HEK293 (cell line): ENCODE data around the gene CRK.
"Not testable (repeated sequence)": the region's sequence is repeated elsewhere in the genome, so short reads cannot be mapped to it uniquely, and the experiment has no call there.

Source experiments
- CTCF ChIA-PET: fragments of 350-600 bp; formaldehyde crosslinking; extraction: SDS; loops from one replicate; lab custom pipeline; 2021; ENCODE audit warnings: antibody characterized with exemption; lab: Yijun Ruan, JAX
- POLR2A ChIA-PET: fragments of 300-600 bp; formaldehyde crosslinking; extraction: SDS; loops from one replicate; lab custom pipeline; 2020; ENCODE audit warnings: antibody characterized with exemption, inconsistent platforms; lab: Yijun Ruan, JAX
- H3K27ac ChIP-seq: fragments of 200-500 bp; sonication (Bioruptor generic); 2 replicates; pipeline ENCODE4 v1.5.1; 2014; ENCODE audit warnings: low read depth, low read length, control low read depth, inconsistent platforms; ENCODE audit errors: extremely low read depth
- H3K36me3 ChIP-seq, 2 experiments: fragments of 200-500 bp in 1 of 2; sonication (Bioruptor generic) in 1 of 2; 1 replicate in 1 of 2; 2 replicates in 1 of 2; pipeline ENCODE4 v1.5.1; 2014 to 2017; ENCODE audit warnings: inconsistent platforms in 2 of 2, low read length in 2 of 2; ENCODE audit not compliant: control insufficient read depth in 2 of 2, insufficient read depth in 1 of 2
- H3K4me1 ChIP-seq: fragments of 200-500 bp; sonication (Bioruptor generic); 2 replicates; pipeline ENCODE4 v1.5.1; 2014; ENCODE audit warnings: mild to moderate bottlenecking, low read length, inconsistent platforms; ENCODE audit not compliant: control insufficient read depth, insufficient read depth
- H3K4me3 ChIP-seq: 2 replicates; pipeline ENCODE4 v1.5.1; 2011; ENCODE audit warnings: low read depth, mild to moderate bottlenecking, control low read depth, low read length, moderate library complexity
- H3K9me3 ChIP-seq: fragments of 200-500 bp; sonication (Bioruptor generic); 2 replicates; pipeline ENCODE4 v1.5.1; 2014; ENCODE audit warnings: low read depth, low read length, inconsistent platforms; ENCODE audit not compliant: control insufficient read depth, insufficient read depth
- FEZF1 ChIP-seq: fragments of 450-650 bp; formaldehyde crosslinking; IDR thresholded peaks from 2 replicates; pipeline ENCODE4 v1.5.1; 2016; ENCODE audit warnings: missing biosample characterization, missing genetic modification characterization
- SCRT2 ChIP-seq: fragments of 450-650 bp; formaldehyde crosslinking; IDR thresholded peaks from 2 replicates; pipeline ENCODE4 v1.5.1; 2016; ENCODE audit warnings: missing biosample characterization, missing genetic modification characterization
- ZFHX2 ChIP-seq: fragments of 450-650 bp; formaldehyde crosslinking; conservative IDR thresholded peaks from 2 replicates; pipeline ENCODE4 v1.5.1; 2016; ENCODE audit warnings: missing biosample characterization, missing genetic modification characterization
- ZIC2 ChIP-seq: fragments of 450-650 bp; formaldehyde crosslinking; IDR thresholded peaks from 2 replicates; pipeline ENCODE4 v1.5.1; 2016; ENCODE audit warnings: missing biosample characterization, missing genetic modification characterization
- ZNF112 ChIP-seq: fragments of 450-650 bp; formaldehyde crosslinking; IDR thresholded peaks from 2 replicates; pipeline ENCODE4 v1.5.0; 2017; ENCODE audit warnings: missing biosample characterization, missing genetic modification characterization
- ZNF121 ChIP-seq: fragments of 450-650 bp; formaldehyde crosslinking; IDR thresholded peaks from 2 replicates; pipeline ENCODE4 v1.5.1; 2016; ENCODE audit warnings: missing biosample characterization, missing genetic modification characterization
- ZNF169 ChIP-seq: fragments of 450-650 bp; formaldehyde crosslinking; IDR thresholded peaks from 2 replicates; pipeline ENCODE4 v1.5.1; 2016; ENCODE audit warnings: missing biosample characterization, missing genetic modification characterization
- ZNF184 ChIP-seq: fragments of 450-650 bp; IDR thresholded peaks from 2 replicates; pipeline ENCODE4 v1.5.1; 2018; ENCODE audit warnings: missing biosample characterization, mild to moderate bottlenecking, missing genetic modification characterization
- ZNF2 ChIP-seq: fragments of 450-650 bp; formaldehyde crosslinking; IDR thresholded peaks from 2 replicates; pipeline ENCODE4 v1.5.1; 2016; ENCODE audit warnings: missing biosample characterization, missing genetic modification characterization
- ZNF366 ChIP-seq: fragments of 450-650 bp; formaldehyde crosslinking; conservative IDR thresholded peaks from 2 replicates; pipeline ENCODE4 v1.5.1; 2016; ENCODE audit warnings: missing biosample characterization, missing genetic modification characterization
- ZNF394 ChIP-seq: fragments of 450-650 bp; formaldehyde crosslinking; IDR thresholded peaks from 2 replicates; pipeline ENCODE4 v1.5.1; 2016; ENCODE audit warnings: missing biosample characterization, missing genetic modification characterization, mild to moderate bottlenecking, moderate library complexity, borderline replicate concordance
- ZNF600 ChIP-seq: fragments of 450-650 bp; formaldehyde crosslinking; IDR thresholded peaks from 2 replicates; pipeline ENCODE4 v1.5.1; 2016; ENCODE audit warnings: missing biosample characterization, missing genetic modification characterization
- TF ChIP-seq, protein P1 (sequence below): sonication (generic); formaldehyde crosslinking; IDR thresholded peaks from 2 replicates; pipeline ENCODE4 v1.8.1; 2022; ENCODE audit warnings: mild to moderate bottlenecking, moderate library complexity, missing genetic modification reagents

The CRK gene

GRCh38 chr17:1398931-1399678 is 56.9 kb downstream of the CRK start (continued):
- TF ChIP-seq, protein P1, sequence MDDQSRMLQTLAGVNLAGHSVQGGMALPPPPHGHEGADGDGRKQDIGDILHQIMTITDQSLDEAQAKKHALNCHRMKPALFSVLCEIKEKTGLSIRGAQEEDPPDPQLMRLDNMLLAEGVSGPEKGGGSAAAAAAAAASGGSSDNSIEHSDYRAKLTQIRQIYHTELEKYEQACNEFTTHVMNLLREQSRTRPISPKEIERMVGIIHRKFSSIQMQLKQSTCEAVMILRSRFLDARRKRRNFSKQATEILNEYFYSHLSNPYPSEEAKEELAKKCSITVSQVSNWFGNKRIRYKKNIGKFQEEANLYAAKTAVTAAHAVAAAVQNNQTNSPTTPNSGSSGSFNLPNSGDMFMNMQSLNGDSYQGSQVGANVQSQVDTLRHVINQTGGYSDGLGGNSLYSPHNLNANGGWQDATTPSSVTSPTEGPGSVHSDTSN (CRISPR knock-in tag): no peak
- peak; percentile 92 for TF ChIP-seq SCRT2

GRCh38 chr17:1398028-1398427 is 58.0 kb downstream of the CRK start:
- POLR2A ChIA-PET: interaction anchor here (0.8 to 1.2 kb wide), 2 partner anchors 9 to 18 kb away, joined by 3 to 6 read pairs; no protein-coding TSS in a partner anchor
- H3K36me3 ChIP-seq: peaks cover 31 to 37% of the 10 kb centered on the region in 2 experiments

DNA sequence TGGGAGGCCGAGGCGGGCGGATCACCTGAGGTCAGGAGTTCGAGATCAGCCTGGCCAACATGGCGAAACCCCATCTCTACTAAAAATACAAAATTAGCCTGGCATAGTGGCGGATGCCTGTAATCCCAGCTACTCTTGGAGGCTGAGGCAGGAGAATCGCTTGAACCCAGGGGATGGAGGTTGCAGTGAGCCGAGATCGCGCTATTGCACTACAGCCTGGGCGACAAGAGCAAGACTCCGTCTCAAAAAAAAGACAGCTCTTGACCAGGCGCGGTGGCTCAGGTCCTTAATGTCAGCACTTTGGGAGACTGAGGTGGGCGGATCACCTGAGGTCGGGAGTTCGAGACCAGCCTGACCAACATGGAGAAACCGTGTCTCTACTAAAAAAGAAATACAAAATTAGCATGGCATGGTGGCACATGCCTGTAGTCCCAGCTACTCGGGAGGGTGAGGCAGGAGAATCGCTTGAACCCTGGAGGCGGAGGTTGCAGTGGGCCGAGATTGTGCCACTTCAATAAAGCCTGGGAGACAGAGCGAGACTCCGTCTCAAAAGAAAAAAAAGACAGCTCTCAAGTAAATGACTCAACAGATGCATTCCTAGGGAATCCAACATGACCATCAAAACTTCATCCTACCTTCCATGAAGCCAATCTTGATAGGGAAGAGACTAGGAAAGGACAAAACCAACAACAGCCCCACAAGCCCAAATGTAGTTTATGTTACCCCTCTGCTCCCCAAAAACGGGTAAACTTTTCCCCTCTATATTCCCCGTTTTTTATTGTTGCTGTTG is 60.0 kb downstream of the CRK start:
- not testable (repeated sequence) for H3K4me3 ChIP-seq, H3K9me3 ChIP-seq
- TF ChIP-seq ZNF394 (tag by site-specific recombination): peak; percentile 43; the same call in 1 of the 2 replicates
- TF ChIP-seq ZFHX2 (tag by site-specific recombination): peak; percentile 26; the same call in 1 of the 2 replicates
- peak; percentile 50; the same call in 1 of the 2 replicates for TF ChIP-seq ZNF2 (tag by site-specific recombination)
- TF ChIP-seq SCRT2: peak; percentile 59
- 0 out of 2 replicates have a peak, but pooled peaks have one; percentile 13 for TF ChIP-seq ZNF366 (tag by site-specific recombination)
- Histone ChIP-seq H3K36me3 (peaks cover 37 to 38% of the 10 kb centered on the region in 2 experiments), H3K27ac (peak overlapping the region; percentile 38; the same call in 1 of the 2 replicates), H3K4me1 (peaks cover 40% of the 10 kb centered on the region)
- ChIA-PET CTCF (interaction anchor here (1.8 to 3.5 kb wide), 2 partner anchors 30 to 120 kb away, joined by 9 to 35 read pairs; partner anchors contain the start of gene INPP5K), POLR2A (interaction anchor here (1.1 to 1.2 kb wide), 2 partner anchors 18 to 19 kb away, joined by 3 to 4 read pairs; no protein-coding TSS in a partner anchor)

More at GRCh38 chr17:1398028-1398427, 58.0 kb downstream of the CRK start:
- CTCF ChIA-PET: interaction anchor here (0.7 to 3.5 kb wide), 4 partner anchors 18 to 138 kb away, joined by 3 to 35 read pairs (median 4); no protein-coding TSS in a partner anchor
- Histone ChIP-seq H3K4me3 (peak overlapping the region; percentile 93), H3K4me1 (peaks cover 24% of the 10 kb centered on the region), H3K9me3 (no peaks in the 10 kb centered on the region), H3K27ac (peak overlapping the region; percentile 4; the same call in 1 of the 2 replicates)
- no peak for TF ChIP-seq ZNF112 (tag by site-specific recombination)
- TF ChIP-seq ZNF184 (tag by site-specific recombination): no peak

DNA sequence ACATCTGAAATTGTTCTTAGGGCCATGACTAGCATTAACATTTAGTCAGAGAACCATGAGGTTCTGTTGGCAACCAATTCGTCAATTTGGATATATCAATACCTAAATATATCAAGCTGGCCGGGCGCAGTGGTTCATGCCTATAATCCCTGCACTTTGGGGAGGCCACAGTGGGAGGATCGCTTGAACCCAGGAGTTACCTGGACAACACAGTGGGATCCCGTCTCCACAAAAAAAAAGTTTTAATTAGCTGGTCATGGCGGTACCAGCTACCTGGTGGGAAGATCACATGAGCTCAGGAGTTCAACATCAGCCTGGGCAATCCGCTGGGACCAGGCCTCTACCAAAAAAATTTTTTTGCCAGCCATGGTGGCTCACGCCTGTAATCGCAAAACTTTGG is 64.5 kb downstream of the CRK start:
- TF ChIP-seq ZIC2 (tag by site-specific recombination) (peak; percentile 77), ZNF184 (tag by site-specific recombination) (no peak), FEZF1 (no peak), ZNF600 (no peak), ZNF169 (tag by site-specific recombination) (no peak), ZNF121 (tag by site-specific recombination) (peak; percentile 85; the same call in 1 of the 2 replicates)
- TF ChIP-seq, all 188 proteins: peak for 2
- Histone ChIP-seq H3K4me1 (peaks cover 61% of the 10 kb centered on the region), H3K4me3 (no peak overlapping the region), H3K27ac (peak overlapping the region; percentile 75), H3K36me3 (peaks cover 16 to 37% of the 10 kb centered on the region in 2 experiments; a peak in 2 of 3 replicates), H3K9me3 (no peaks in the 10 kb centered on the region)
- ChIA-PET POLR2A (interaction anchor here (1.0 to 3.1 kb wide), 7 partner anchors 8 to 125 kb away, joined by 3 to 25 read pairs (median 4); partner anchors contain the start of genes INPP5K and YWHAE), CTCF (interaction anchor here (0.5 to 5.3 kb wide), 4 partner anchors 15 to 29 kb away, joined by 3 to 40 read pairs (median 4); no protein-coding TSS in a partner anchor)
